Measurements from ENCODE around the gene CACNA1I. TPM values are rescaled to one million over a fixed set of nuclear protein-coding genes. Genes with fewer than 3 reads are reported as not detected.

Gene CACNA1I
- total and polyA plus RNA-seq, 2 donors (not counting 1 experiment from before 2014, with no cell fraction given): under 0.01 to 0.01 TPM

DNA sequence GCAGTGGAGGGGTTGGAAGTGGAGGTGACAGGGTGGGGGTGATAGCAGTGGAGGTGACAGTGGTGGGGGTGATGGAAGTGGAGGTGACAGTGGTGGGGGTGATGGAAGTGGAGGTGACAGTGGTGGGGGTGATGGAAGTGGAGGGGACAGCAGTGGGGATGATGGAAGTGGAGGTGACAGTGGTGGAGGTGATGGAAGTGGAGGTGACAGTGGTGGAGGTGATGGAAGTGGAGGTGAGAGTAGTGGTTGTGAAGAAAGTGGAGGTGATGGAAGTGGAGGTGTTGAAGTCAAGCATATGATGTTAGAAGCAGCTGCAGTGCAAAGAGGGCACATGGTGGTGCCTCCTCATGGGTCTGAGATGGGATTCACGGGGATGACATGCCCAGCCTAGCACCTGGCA is 141.5 kb downstream of the CACNA1I start:
- H3K4me1 ChIP-seq (ENCODE audit: control insufficient read depth, extremely low read depth, insufficient read depth, low read length): no peaks in the 10 kb centered on the region
- H3K9ac ChIP-seq (ENCODE audit: insufficient read depth, low read length): no peak overlapping the region
- no peaks in the 10 kb centered on the region for H3K9me3 ChIP-seq (ENCODE audit: control insufficient read depth, insufficient read depth, low read depth, low read length)
- no peak for DNase-seq (ENCODE audit: low read depth in 2 of 2)
- no peak overlapping the region for H3K27ac ChIP-seq (ENCODE audit: insufficient read depth, low read length)
- no peaks in the 10 kb centered on the region for H3K36me3 ChIP-seq (ENCODE audit: control insufficient read depth, insufficient read depth, low read length)
- no peaks in the 10 kb centered on the region for H3K79me2 ChIP-seq (ENCODE audit: control insufficient read depth, insufficient read depth, low read length)
- H2AFZ ChIP-seq (ENCODE audit: low read length): no peak overlapping the region
- no peaks in the 10 kb centered on the region for H4K20me1 ChIP-seq (ENCODE audit: control insufficient read depth, extremely low read depth, insufficient read depth, low read length)
- no peak overlapping the region for H3K4me3 ChIP-seq (replicated peaks in 1 of 4; ENCODE audit: control extremely low read depth in 1 of 4, insufficient read depth in 1 of 4, low read depth in 3 of 4, low read length in 4 of 4)
- H3K4me2 ChIP-seq (ENCODE audit: extremely low read depth, insufficient read depth, low read length): no peak overlapping the region
- TF ChIP-seq, protein P1, sequence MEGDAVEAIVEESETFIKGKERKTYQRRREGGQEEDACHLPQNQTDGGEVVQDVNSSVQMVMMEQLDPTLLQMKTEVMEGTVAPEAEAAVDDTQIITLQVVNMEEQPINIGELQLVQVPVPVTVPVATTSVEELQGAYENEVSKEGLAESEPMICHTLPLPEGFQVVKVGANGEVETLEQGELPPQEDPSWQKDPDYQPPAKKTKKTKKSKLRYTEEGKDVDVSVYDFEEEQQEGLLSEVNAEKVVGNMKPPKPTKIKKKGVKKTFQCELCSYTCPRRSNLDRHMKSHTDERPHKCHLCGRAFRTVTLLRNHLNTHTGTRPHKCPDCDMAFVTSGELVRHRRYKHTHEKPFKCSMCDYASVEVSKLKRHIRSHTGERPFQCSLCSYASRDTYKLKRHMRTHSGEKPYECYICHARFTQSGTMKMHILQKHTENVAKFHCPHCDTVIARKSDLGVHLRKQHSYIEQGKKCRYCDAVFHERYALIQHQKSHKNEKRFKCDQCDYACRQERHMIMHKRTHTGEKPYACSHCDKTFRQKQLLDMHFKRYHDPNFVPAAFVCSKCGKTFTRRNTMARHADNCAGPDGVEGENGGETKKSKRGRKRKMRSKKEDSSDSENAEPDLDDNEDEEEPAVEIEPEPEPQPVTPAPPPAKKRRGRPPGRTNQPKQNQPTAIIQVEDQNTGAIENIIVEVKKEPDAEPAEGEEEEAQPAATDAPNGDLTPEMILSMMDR (conservative IDR thresholded peaks at IDR 0.05 in 1 of 2, IDR thresholded peaks at IDR 0.05 in 1 of 2; ENCODE audit: low read depth in 1 of 2, low read length in 2 of 2): no peak
- no peak for TF ChIP-seq EZH2 (IDR thresholded peaks at IDR 0.05; ENCODE audit: low read length, missing control alignments)
- peaks cover 3% of the 10 kb centered on the region for H3K27me3 ChIP-seq (ENCODE audit: control insufficient read depth, insufficient read depth, low read length)

DNA sequence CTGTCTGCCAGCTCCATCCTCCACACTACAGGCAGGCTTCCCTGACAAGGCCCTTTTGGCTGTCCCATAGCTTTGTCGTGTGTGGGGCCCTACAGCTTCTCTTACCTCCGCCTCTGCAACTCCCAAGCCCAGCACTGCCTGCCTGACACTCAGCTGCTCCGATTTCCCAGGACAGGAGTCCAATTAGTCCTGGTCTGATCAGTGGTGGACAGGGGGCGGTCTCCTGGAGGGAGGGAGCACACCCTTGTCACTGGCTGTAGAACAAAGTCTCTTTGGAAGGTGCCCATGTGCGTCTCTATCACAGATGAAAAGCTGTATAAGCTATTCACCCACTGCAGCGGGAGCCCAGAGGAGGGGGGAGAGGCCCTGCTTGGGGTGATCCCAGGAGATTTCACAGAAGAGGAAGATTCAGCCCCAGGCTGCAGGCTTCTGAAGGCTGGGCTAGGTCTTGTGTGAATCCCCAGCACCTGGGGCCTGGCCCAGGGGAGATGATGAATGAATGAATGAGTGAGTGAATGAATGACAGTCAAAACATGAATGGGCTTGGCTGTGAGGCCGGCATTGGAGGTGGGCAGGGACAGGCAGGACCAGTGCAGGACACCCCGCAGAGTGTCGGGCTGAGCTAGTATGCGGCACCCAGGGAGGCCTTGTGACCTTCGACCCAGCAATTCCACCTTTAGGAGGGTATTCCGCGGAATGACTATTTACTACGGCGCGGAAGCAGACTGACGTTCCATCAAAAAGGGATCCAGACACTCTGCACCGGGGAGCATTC is 142.4 kb downstream of the CACNA1I start:
- TF ChIP-seq, protein P1 (conservative IDR thresholded peaks at IDR 0.05 in 1 of 2, IDR thresholded peaks at IDR 0.05 in 1 of 2; ENCODE audit: low read depth in 1 of 2, low read length in 2 of 2): no peak
- TF ChIP-seq EZH2 (IDR thresholded peaks at IDR 0.05; ENCODE audit: low read length, missing control alignments): no peak
- H4K20me1 ChIP-seq (ENCODE audit: control insufficient read depth, extremely low read depth, insufficient read depth, low read length): no peaks in the 10 kb centered on the region
- DNase-seq (ENCODE audit: low read depth in 2 of 2): no peak
- H3K27me3 ChIP-seq (ENCODE audit: control insufficient read depth, insufficient read depth, low read length): peaks cover 3% of the 10 kb centered on the region
- no peak overlapping the region for H3K27ac ChIP-seq (ENCODE audit: insufficient read depth, low read length)
- H3K4me3 ChIP-seq (replicated peaks in 1 of 4; ENCODE audit: control extremely low read depth in 1 of 4, insufficient read depth in 1 of 4, low read depth in 3 of 4, low read length in 4 of 4): no peak overlapping the region
- no peaks in the 10 kb centered on the region for H3K79me2 ChIP-seq (ENCODE audit: control insufficient read depth, insufficient read depth, low read length)
- no peaks in the 10 kb centered on the region for H3K4me1 ChIP-seq (ENCODE audit: control insufficient read depth, extremely low read depth, insufficient read depth, low read length)
- no peak overlapping the region for H3K4me2 ChIP-seq (ENCODE audit: extremely low read depth, insufficient read depth, low read length)
- no peak overlapping the region for H2AFZ ChIP-seq (ENCODE audit: low read length)
- no peaks in the 10 kb centered on the region for H3K9me3 ChIP-seq (ENCODE audit: control insufficient read depth, insufficient read depth, low read depth, low read length)
- no peak overlapping the region for H3K9ac ChIP-seq (ENCODE audit: insufficient read depth, low read length)
- no peaks in the 10 kb centered on the region for H3K36me3 ChIP-seq (ENCODE audit: control insufficient read depth, insufficient read depth, low read length)

DNA sequence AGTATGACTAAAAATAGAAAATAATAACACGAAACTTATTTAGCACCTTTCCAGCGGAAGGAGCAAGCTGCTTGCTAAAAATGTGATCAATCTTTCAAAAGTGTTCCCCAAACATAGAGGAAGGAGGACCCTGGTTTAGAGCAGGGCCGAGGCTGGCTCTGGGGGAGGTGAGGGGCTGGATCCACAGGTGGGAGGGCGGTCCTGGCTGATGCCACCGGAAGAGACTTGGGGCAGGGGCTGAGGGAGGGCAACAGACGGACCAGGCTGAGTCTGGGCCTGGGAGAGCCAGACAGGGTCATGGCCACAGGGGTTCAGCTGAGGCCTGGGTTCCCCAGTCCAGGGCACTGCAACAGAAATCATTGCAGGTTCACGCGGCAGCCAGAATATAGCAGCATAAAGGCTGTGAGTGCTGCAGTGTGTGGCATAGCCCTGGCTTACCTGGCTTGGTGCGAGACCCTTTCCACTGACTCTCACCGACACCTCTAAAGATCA is 143.3 kb downstream of the CACNA1I start:
- no peaks in the 10 kb centered on the region for H3K9me3 ChIP-seq (ENCODE audit: control insufficient read depth, insufficient read depth, low read depth, low read length)
- H3K4me3 ChIP-seq (replicated peaks in 1 of 4; ENCODE audit: control extremely low read depth in 1 of 4, insufficient read depth in 1 of 4, low read depth in 3 of 4, low read length in 4 of 4): no peak overlapping the region
- no peaks in the 10 kb centered on the region for H3K79me2 ChIP-seq (ENCODE audit: control insufficient read depth, insufficient read depth, low read length)
- no peak overlapping the region for H3K4me2 ChIP-seq (ENCODE audit: extremely low read depth, insufficient read depth, low read length)
- DNase-seq (ENCODE audit: low read depth in 2 of 2): no peak
- TF ChIP-seq, protein P1 (conservative IDR thresholded peaks at IDR 0.05 in 1 of 2, IDR thresholded peaks at IDR 0.05 in 1 of 2; ENCODE audit: low read depth in 1 of 2, low read length in 2 of 2): no peak
- no peak for TF ChIP-seq EZH2 (IDR thresholded peaks at IDR 0.05; ENCODE audit: low read length, missing control alignments)
- H4K20me1 ChIP-seq (ENCODE audit: control insufficient read depth, extremely low read depth, insufficient read depth, low read length): no peaks in the 10 kb centered on the region
- H3K27me3 ChIP-seq (ENCODE audit: control insufficient read depth, insufficient read depth, low read length): peaks cover 3% of the 10 kb centered on the region
- H2AFZ ChIP-seq (ENCODE audit: low read length): no peak overlapping the region
- no peak overlapping the region for H3K9ac ChIP-seq (ENCODE audit: insufficient read depth, low read length)
- no peaks in the 10 kb centered on the region for H3K4me1 ChIP-seq (ENCODE audit: control insufficient read depth, extremely low read depth, insufficient read depth, low read length)
- no peak overlapping the region for H3K27ac ChIP-seq (ENCODE audit: insufficient read depth, low read length)
- no peaks in the 10 kb centered on the region for H3K36me3 ChIP-seq (ENCODE audit: control insufficient read depth, insufficient read depth, low read length)
